Epithelial cell of alveolus of lung (primary cell): ENCODE data around the gene ABHD17C. TPM values are rescaled to one million over a fixed set of nuclear protein-coding genes. Genes with fewer than 3 reads are reported as not detected.

Experiments used
- total RNA-seq: library from RNA; depleted of rRNA; stranded (reverse); fragments of >200 nt; gene quantifications from 2 replicates; pipeline ENCODE4 v1.2.1, GENCODE V29; 2015

Gene ABHD17C
- 3.5 and 8.5 TPM in 2 replicates for total RNA-seq

GRCh38 chr15:80695099-80695910, at the start of gene ABHD17C:
TSS of gene ABHD17C (plus strand) at chr15:80695310. CDS start at chr15:80695430, 120 bp downstream.

GRCh38 chr15:80778964-80779657, 84.0 kb downstream of the ABHD17C start, which contains the start of gene CEMIP:
TSS of gene CEMIP (plus strand) at chr15:80779370. CDS start at chr15:80873880, 94,510 bp downstream.

Other genes starting within 250 kb of the ABHD17C start
- gene CEMIP, start 84.1 kb downstream of the ABHD17C start, total RNA-seq = 3.0 and 5.0 TPM in 2 replicates